ENCODE results near the gene SYF2.

Gene SYF2

DNA sequence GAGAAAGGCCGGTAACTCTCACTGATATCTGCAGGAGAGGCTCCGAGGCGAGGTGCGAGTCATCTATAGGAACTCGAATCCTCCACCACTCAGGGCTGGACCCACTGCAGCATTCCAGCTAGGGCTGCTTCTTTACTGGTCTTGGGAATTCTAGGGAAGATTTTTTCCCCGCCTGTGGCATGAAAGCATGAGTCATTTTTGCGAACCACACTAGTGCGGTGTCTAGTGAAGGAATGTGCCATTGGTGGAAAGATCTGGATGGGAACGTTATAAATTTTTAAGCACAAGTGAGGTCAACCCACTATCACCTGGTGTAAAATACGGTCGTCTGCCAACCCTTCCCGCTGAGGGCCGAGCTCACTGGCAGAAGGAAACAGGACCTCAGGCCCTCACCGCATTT lies 49.7 kb downstream of the SYF2 start:
- DNase-seq, result no peak

DNA sequence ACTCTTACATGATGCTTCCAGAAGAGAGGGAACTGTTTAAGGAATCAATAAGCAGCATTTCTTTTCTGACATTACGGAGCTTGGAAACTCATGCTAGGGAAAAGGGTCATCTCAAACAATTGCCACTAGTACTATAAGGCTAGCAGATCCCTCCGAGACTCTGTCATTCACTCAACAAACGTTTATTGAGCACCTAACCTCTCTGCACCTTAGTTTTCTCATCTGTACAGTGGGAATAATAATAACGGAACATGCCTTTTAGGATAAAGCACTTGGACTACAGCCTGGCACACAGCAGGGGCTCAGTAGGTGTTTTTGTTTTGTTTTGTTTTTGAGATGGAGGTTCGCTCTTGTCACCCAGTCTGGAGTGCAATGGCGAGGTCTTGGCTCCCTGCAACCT lies 51.3 kb downstream of the SYF2 start:
- DNase-seq, result no peak

DNA sequence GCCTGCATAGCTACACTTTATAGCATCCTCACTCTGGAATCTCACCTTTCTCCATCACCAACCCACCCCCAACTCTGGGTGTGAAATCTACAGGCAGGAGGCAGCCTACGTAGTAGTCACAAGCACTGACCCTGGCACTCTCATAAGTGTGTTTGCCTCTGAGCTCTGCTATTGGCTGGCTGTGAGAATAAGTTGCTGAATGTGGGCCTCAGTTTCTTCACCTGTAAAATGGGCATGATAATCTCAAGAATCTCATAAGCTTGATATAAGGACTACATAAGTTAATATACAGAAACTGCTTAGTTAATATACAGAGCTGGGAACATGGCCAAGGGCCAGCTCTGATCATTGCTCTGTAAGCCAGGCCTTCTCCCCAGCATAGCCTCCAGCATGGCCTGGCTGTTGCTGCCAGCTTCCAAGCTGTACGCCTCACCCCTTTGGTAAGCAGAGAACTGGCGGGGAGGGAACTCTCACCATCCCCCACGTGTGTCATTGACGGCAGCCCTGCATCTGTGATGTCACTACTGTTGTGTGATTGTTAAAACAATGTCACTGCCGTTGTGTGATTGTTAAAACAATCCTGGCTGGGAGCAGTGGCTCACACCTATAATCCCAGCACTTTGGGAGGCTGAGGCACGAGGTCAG lies 53.3 kb downstream of the SYF2 start:
- DNase-seq, result no peak

DNA sequence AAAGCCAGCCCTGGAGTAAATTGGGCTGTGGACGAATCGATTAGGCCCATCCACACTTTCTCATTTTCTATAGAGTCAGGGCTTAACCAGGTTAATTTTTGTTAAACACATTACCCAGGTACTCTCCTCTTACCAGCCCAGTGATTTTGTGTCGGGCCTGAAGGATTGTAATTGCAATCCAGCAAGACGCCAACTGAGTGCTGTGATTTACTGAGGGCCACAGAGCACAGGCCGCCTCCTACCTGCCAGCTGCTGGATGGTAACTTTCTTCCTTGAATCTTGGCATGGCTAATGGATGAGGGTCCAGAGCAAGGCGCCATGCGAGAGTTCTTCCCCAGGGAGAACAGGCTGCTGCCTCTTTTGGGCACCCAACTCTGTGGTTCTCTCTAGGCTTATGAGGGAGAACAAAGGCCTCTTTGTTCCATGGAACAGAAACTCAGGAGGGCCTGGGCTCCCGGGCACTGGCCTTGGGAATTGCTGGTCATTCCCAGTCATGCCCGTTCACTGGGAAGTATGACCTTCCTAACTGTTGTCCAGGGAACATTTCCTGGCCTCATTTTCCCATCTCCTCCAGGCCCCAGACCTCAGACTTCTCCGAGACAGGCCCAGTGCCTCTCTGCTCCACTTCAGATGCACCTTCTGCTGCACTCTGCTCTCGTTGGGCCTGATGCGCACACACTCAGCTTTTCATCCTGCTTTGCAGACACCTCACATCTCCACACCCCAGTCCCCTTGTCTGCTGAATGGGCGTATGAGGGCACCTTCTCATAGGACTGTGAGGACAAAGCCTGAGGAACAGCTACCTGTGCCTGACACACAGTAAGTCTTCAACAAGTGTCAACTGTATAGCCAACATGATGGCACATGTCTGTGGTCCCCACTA lies 57.3 kb downstream of the SYF2 start:
- no peak for DNase-seq

DNA sequence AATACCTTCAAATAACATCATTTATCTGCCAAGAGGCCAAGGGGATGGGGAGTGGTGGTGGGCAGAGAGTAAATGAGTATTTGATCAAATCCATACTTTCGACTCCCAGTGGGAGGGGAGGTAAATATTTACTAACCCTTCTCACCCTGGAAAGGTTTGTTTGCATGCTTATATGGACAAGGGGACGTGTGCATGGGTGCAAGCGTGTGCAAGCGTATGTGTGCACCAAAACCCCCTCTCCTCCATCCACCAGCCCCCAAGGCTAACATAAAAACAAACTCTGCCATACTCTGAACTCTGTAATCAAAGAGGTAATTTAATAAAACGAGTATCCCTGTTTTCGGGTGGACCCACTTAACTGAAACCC lies 58.0 kb downstream of the SYF2 start:
- no peak for DNase-seq

DNA sequence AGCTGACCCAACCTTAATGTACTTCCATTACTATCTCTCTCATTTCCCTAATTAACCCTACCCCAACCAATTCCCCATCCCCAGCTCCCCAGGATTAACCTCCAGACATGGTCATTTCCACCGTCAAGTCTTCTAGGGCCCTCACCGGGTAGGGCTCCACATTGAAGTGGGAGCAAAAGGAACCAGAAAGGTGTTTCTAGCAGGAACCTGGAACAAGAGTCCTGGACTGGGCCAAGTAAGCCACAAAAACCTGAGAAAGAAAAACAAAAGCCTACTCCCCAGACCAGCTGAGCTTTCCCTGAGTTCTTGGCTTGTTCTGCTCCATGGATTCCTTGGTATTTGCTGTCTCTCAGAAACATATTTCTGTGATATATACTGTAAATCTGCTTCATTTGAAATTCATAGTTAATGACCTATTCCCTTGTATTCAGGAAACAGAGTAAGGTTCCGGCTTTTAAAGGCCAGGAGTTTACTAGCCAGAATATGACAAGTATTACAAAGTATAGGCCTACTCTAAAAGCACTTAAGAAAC lies 58.4 kb downstream of the SYF2 start:
- DNase-seq, result no peak
